Breast epithelium (tissue), 3 donors: ENCODE measurements around the gene GIPR.
A peak's percentile ranks its signal among the peaks of the same experiment; 100 is the strongest.

Experiments
- POLR2A ChIP-seq: fragments of 450-650 bp; IDR thresholded peaks from one replicate; pipeline ENCODE4 v1.6.1; 2016; ENCODE audit warnings: antibody characterized with exemption, mild to moderate bottlenecking, moderate library complexity
- POLR2AphosphoS5 ChIP-seq, 3 donors: sonication (generic); formaldehyde crosslinking; IDR thresholded peaks; one replicate each; pipeline ENCODE4 v1.6.1; 2017; ENCODE audit warnings: antibody characterized with exemption in 3 of 3
- TF ChIP-seq, protein P1 (sequence below), 3 donors: fragments of 450-650 bp; IDR thresholded peaks; one replicate each; pipeline ENCODE4 v1.5.1; 2016 to 2017; ENCODE audit warnings: antibody characterized with exemption in 3 of 3, mild to moderate bottlenecking in 3 of 3, moderate library complexity in 3 of 3

DNA sequence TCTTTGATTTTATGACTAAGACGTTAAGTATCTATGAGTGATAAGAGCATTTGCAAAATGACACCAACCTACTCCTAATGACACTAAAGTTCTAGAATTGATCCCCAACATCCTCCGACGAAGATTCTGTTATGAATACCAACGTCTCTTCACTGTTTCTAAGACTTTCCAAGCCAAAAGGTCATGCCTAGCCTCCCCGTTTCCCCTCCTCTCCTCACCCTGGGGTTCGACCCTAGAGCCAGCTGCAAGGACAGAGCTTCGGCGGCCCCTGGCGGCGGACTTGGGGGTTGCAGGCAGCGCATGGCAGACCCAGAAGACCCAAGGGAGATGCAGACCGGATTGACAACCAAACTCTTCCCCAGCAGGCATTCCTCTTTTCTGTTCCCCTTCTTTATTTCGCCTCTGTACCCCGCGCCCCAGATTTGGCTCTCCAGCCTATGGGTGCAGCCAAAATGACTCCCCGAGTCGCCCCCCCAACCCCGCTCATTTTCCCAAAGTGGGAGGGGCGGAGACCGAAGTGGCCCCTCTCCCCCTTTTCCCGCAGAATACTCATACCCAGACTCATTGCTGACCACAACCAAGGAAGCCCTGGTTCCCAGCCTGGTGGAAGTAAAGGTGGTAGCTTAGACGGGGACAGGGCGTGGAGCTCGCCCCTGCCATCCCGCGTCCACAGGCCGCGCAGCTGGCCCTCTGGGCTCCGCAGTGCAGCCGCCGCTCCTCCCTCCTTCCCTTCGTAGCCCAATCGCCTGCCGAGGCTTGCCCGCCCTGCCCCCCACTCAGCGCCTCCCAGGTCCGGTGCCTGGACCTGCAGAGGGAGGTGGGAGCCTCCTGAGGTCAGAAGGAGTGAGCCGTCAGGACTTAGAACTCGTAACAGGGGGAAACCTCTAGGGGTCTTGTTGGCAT lies 24.7 kb upstream of the GIPR start:
- TF ChIP-seq, protein P1, sequence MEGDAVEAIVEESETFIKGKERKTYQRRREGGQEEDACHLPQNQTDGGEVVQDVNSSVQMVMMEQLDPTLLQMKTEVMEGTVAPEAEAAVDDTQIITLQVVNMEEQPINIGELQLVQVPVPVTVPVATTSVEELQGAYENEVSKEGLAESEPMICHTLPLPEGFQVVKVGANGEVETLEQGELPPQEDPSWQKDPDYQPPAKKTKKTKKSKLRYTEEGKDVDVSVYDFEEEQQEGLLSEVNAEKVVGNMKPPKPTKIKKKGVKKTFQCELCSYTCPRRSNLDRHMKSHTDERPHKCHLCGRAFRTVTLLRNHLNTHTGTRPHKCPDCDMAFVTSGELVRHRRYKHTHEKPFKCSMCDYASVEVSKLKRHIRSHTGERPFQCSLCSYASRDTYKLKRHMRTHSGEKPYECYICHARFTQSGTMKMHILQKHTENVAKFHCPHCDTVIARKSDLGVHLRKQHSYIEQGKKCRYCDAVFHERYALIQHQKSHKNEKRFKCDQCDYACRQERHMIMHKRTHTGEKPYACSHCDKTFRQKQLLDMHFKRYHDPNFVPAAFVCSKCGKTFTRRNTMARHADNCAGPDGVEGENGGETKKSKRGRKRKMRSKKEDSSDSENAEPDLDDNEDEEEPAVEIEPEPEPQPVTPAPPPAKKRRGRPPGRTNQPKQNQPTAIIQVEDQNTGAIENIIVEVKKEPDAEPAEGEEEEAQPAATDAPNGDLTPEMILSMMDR (IDR thresholded peaks at IDR 0.05) = peak; percentile 98 to 99 (median 98)
- TF ChIP-seq POLR2A (no peak), POLR2AphosphoS5 (IDR thresholded peaks at IDR 0.05) (peak; percentile 23 to 38 (median 36))
